Measurements from ENCODE around the gene WDR77.

The WDR77 gene

DNA sequence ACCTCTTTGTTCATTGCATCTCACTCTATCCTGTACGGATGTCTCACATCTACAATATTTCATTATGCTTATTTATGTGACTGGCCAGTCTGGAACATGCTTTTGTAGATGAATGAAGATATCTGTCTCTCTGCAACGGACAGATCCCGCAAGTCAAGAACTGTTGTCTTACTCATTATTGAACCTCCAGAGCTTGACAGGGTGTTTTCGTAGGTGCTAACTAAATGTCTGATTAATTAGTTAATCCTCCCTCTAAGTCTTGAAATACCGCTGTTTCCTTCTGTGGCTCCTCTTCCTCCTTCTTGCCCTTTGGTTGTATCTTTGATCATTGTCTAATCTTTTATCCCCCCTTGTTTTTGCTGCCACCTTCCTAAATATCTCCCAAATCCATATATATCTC is 21.5 kb upstream of the WDR77 start:
- no peak overlapping the region for H3K4me3 ChIP-seq (ENCODE audit: low read length)
- TF ChIP-seq, protein P1, sequence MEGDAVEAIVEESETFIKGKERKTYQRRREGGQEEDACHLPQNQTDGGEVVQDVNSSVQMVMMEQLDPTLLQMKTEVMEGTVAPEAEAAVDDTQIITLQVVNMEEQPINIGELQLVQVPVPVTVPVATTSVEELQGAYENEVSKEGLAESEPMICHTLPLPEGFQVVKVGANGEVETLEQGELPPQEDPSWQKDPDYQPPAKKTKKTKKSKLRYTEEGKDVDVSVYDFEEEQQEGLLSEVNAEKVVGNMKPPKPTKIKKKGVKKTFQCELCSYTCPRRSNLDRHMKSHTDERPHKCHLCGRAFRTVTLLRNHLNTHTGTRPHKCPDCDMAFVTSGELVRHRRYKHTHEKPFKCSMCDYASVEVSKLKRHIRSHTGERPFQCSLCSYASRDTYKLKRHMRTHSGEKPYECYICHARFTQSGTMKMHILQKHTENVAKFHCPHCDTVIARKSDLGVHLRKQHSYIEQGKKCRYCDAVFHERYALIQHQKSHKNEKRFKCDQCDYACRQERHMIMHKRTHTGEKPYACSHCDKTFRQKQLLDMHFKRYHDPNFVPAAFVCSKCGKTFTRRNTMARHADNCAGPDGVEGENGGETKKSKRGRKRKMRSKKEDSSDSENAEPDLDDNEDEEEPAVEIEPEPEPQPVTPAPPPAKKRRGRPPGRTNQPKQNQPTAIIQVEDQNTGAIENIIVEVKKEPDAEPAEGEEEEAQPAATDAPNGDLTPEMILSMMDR (conservative IDR thresholded peaks at IDR 0.05; ENCODE audit: low read depth, low read length) = no peak
- no peak for DNase-seq (ENCODE audit: low read depth)

DNA sequence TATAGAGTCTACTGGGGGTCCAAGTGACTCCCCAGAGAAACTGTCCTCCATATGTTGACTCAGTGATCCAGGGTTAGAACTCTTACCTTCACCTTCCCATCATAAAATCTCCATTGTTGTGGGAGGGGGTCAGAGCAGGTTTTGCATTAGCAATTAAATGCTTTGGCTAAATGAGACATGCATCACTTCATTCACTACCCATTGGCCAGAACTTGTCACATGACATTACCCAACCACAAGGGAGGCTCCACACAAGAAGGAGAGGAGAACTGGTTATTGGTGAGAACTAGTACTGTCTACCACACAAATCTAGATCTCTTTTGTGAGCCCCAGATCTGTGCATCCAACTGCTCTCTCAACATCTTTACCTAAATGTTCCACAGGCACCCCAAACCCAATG is 20.5 kb upstream of the WDR77 start:
- no peak overlapping the region for H3K4me3 ChIP-seq (ENCODE audit: low read length)
- TF ChIP-seq, protein P1 (conservative IDR thresholded peaks at IDR 0.05; ENCODE audit: low read depth, low read length) = no peak
- DNase-seq (ENCODE audit: low read depth) = no peak

DNA sequence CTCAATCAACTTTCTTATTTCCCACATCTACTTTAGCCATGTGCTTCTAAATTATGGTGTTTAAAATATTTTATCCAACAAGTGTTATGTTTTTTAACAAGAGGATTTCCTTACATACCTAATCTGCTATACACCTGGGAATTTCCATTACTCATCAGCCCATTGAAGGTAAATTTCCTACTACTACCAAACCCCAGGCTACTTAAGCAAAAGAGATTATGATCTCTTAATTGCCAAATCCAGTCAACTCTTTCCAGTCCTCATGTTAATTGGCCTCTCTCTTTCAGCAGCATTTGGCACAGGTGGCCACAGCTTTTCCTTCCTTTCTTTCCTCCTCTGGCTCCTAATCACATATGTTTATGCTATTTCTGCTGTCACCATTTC is 19.7 kb upstream of the WDR77 start:
- TF ChIP-seq, protein P1 (conservative IDR thresholded peaks at IDR 0.05; ENCODE audit: low read depth, low read length) = no peak
- H3K4me3 ChIP-seq (ENCODE audit: low read length) = no peak overlapping the region

DNA sequence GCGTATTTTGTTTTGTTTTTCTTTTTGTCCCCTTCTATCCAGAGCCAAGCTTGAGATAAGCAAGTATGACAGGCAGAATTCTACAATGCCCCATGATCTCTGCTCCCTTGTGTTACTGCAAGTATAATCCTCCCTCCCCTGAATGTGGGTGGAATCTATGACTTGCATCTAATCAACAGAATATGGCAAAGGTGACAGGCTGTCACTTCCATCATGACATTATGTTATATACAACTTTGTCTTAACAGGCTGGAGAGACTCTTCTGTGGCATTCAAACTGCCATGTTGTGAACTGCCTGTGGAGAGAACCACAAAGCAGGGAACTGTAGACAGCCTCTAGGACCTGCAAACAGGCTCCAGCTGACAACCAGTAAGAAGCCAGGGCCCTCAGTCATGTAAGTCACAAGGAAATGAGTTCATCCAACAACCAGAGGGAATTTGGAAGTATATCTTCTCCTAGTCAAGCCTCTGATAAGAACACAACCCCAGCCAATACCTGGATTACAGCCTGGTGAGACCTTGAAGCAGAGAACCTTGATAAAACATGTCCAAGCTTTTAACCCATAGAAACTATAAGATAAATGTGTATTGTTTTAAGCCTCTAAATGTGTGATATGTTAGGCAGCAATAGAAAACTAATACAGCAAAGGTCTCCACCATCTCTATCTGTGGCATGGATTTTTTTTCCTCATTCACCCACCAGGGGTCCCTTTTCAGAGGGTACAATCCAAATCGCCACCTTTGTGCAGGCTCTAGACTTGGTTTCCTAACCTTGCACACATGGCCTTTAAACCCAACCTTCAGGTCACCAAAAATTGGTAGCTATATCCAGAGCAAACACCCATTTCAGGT is 19.0 kb upstream of the WDR77 start:
- H3K4me3 ChIP-seq (ENCODE audit: low read length) = no peak overlapping the region
- TF ChIP-seq, protein P1 (conservative IDR thresholded peaks at IDR 0.05; ENCODE audit: low read depth, low read length) = no peak
- no peak for DNase-seq (ENCODE audit: low read depth)

More for the DNA sequence above, 19.7 kb upstream of the WDR77 start:
- no peak for DNase-seq (ENCODE audit: low read depth)

DNA sequence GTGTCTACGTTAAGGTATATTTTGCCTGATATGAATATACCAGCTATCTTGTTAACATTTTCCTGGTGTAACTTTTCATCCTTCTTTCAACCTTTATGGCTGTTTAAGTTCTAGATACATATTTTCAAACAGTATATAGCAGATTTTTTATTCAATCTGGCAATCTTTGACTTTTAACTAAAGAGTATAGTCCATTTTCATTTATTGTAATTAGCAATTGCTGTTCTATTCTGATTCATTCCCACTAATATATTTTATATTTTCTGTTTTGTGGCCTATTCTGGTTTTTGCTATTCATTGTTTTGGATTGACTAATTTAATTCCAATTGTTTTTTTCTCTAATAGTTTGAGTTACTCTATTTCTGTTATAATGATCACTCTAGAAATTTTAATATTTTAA is 17.4 kb upstream of the WDR77 start:
- H3K4me3 ChIP-seq (ENCODE audit: low read length) = no peak overlapping the region
- DNase-seq (ENCODE audit: low read depth) = no peak
- TF ChIP-seq, protein P1 (conservative IDR thresholded peaks at IDR 0.05; ENCODE audit: low read depth, low read length) = no peak

DNA sequence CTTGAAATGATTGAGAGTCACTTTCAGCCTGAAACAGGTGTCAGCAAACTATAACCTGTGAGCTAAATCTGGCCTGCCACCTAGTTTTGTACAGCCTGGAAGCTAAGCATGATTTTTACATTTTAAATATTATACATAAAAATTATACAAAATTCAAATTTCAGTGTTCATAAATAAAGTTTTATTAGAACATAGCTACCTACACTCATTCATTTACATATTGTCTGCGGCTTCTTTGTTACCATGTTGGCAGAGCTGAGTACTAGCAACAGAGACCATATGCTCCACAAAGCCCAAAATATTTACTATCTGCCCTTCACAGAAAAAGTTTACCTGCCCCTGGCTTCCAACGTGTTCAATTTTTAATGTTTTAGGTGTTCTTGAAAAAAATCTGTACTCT is 16.7 kb upstream of the WDR77 start:
- H3K4me3 ChIP-seq (ENCODE audit: low read length) = no peak overlapping the region
- TF ChIP-seq, protein P1 (conservative IDR thresholded peaks at IDR 0.05; ENCODE audit: low read depth, low read length) = no peak
- no peak for DNase-seq (ENCODE audit: low read depth)

DNA sequence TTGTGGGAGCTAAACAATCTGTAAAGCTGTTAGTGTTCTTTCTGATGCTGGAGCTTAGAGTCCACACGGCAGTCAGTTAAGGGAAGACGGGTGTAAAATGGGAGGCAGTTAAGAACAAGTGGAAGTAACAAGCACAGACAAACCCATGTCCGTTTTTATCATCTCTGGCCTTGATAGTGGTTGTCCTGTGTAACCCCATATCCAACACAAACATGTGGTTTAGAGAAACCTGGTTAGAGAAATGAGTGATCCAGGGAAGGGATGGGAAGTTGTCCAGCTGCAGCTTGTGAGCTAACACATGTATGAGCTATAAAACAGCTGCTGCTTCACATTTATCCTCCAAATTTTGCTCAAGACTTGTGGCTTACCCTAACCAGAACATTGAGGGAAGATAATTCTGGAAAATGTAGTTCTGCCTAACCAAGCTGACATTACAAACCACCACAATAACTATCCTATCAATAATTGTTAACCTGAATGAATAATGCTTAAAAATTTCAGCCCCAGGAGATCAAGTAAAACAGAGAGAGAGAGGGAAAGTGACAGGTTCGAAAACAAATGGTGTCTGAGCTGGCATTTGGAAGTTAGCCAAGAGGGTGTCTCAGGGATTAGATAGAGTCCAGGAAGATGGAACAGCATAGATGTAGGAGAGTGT is 14.1 kb upstream of the WDR77 start:
- DNase-seq (ENCODE audit: low read depth) = no peak
- TF ChIP-seq, protein P1 (conservative IDR thresholded peaks at IDR 0.05; ENCODE audit: low read depth, low read length) = no peak
- H3K4me3 ChIP-seq (ENCODE audit: low read length) = no peak overlapping the region

All from retinal pigment epithelial cell (primary cell).